Epithelial cell of proximal tubule (primary cell): ENCODE measurements around the gene TCP11L1. TPM values are rescaled to one million over a fixed set of nuclear protein-coding genes. Genes with fewer than 3 reads are reported as not detected.

Experiments used
- DNase-seq: peaks from one replicate; pipeline ENCODE4 v3.0.0-alpha.2; 2011; ENCODE audit warnings: low read depth
- H3K4me3 ChIP-seq: 2 replicates; pipeline ENCODE4 v1.5.1; 2011; ENCODE audit warnings: low read depth, mild to moderate bottlenecking, low read length
- CTCF ChIP-seq: conservative IDR thresholded peaks from 2 replicates; pipeline ENCODE4 v1.5.1; 2012; ENCODE audit warnings: low read depth, mild to moderate bottlenecking, low read length
- total RNA-seq: library from RNA; depleted of rRNA; stranded (reverse); fragments of >200 nt; gene quantifications from 2 replicates; pipeline ENCODE4 v1.2.3, GENCODE V29; 2015

TCP11L1 gene
- total RNA-seq, 1 donor from 2014 or later = 15.2 TPM

- no peak overlapping the region for H3K4me3 ChIP-seq
- DNase-seq = no peak
- TF ChIP-seq CTCF = no peak
Measured at GRCh38 chr11:33001751-33002542, 37.4 kb upstream of the TCP11L1 start.

GRCh38 chr11:33005175-33005574 is 34.2 kb upstream of the TCP11L1 start:
- no peak overlapping the region for H3K4me3 ChIP-seq
- TF ChIP-seq CTCF = no peak
- no peak for DNase-seq

GRCh38 chr11:33006010-33006409 is 33.4 kb upstream of the TCP11L1 start:
- no peak for DNase-seq
- no peak for TF ChIP-seq CTCF
- no peak overlapping the region for H3K4me3 ChIP-seq

- H3K4me3 ChIP-seq = no peak overlapping the region
- no peak for TF ChIP-seq CTCF
- no peak for DNase-seq
Measured at GRCh38 chr11:33013755-33014154, 25.6 kb upstream of the TCP11L1 start.

- DNase-seq = no peak
Measured at GRCh38 chr11:33015621-33016551, 23.5 kb upstream of the TCP11L1 start, which contains the start of gene DEPDC7. Gene DEPDC7, plus strand, starts transcription at chr11:33015878. Its CDS starts 78 bp downstream, at chr11:33015956.

GRCh38 chr11:33016654-33017053 is 22.7 kb upstream of the TCP11L1 start:
- DNase-seq = no peak
- no peak for TF ChIP-seq CTCF
- peak overlapping the region; percentile 68 for H3K4me3 ChIP-seq

More at GRCh38 chr11:33015621-33016551, 23.5 kb upstream of the TCP11L1 start, which contains the start of gene DEPDC7:
- TF ChIP-seq CTCF = no peak
- H3K4me3 ChIP-seq = peak within 1 kb of the TSS; percentile 68
